ENCODE data around the gene SLC6A6.

DNA sequence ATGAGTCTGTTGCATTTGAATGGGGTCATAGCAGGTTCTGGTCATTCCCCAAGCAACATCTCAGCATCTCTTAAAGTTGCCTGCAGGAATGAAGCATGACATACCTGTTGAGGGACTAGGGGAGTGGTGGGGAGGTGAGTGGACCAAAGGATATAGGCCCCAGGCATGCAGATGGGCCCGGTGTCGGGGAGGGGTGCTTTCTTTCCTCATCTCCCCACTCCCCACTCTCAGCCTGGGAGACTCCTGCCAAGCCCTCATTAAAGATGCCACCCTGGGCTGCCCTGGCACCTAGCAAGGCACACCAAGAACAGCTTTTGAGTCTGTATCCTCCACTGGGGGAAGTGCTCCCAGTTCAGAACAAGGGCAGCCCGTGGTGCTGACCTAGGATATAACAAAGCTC, 83.6 kb downstream of the SLC6A6 start:
- no peak for TF ChIP-seq POLR2A (IDR thresholded peaks at IDR 0.05; ENCODE audit: low read depth)
- TF ChIP-seq, protein P1, sequence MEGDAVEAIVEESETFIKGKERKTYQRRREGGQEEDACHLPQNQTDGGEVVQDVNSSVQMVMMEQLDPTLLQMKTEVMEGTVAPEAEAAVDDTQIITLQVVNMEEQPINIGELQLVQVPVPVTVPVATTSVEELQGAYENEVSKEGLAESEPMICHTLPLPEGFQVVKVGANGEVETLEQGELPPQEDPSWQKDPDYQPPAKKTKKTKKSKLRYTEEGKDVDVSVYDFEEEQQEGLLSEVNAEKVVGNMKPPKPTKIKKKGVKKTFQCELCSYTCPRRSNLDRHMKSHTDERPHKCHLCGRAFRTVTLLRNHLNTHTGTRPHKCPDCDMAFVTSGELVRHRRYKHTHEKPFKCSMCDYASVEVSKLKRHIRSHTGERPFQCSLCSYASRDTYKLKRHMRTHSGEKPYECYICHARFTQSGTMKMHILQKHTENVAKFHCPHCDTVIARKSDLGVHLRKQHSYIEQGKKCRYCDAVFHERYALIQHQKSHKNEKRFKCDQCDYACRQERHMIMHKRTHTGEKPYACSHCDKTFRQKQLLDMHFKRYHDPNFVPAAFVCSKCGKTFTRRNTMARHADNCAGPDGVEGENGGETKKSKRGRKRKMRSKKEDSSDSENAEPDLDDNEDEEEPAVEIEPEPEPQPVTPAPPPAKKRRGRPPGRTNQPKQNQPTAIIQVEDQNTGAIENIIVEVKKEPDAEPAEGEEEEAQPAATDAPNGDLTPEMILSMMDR (IDR thresholded peaks at IDR 0.05), result no peak
- TF ChIP-seq EP300 (IDR thresholded peaks at IDR 0.05), result no peak
